CD4-positive, CD25-positive, alpha-beta regulatory T cell (primary cell): ENCODE measurements around the gene FREM1. TPM values are rescaled to one million over a fixed set of nuclear protein-coding genes. Genes with fewer than 3 reads are reported as not detected.

Experiments
- ATAC-seq, 2 donors: fragments of 150-1000 bp; cut with Tn5 transposase; one replicate each; pipeline ENCODE4 v1.10.0; 2021; ENCODE audit warnings: low read depth in 2 of 2, moderate number of reproducible peaks in 2 of 2, moderate library complexity in 1 of 2
- DNase-seq, 3 donors: peaks; one replicate each; pipeline versions ENCODE4 v3.0.0 to v3.0.0-alpha.2; 2012 to 2022; ENCODE audit warnings: mixed read lengths in 1 of 3
- H3K27ac ChIP-seq: one replicate; pipeline ENCODE4 v1.7.0; 2013; ENCODE audit warnings: mild to moderate bottlenecking, low read length; ENCODE audit not compliant: insufficient read depth, poor library complexity, severe bottlenecking
- H3K27me3 ChIP-seq: one replicate; pipeline ENCODE4 v1.7.0; 2013; ENCODE audit warnings: low read length; ENCODE audit not compliant: control insufficient read depth, insufficient read depth
- H3K36me3 ChIP-seq: one replicate; pipeline ENCODE4 v1.7.0; 2013; ENCODE audit warnings: mild to moderate bottlenecking, low read length, moderate library complexity; ENCODE audit not compliant: control insufficient read depth, insufficient read depth
- H3K4me1 ChIP-seq: 2 replicates; pipeline ENCODE4 v1.7.0; 2013; ENCODE audit warnings: mild to moderate bottlenecking, low read length; ENCODE audit not compliant: insufficient read depth, control insufficient read depth, poor library complexity, severe bottlenecking
- H3K4me3 ChIP-seq: one replicate; pipeline ENCODE4 v1.7.0; 2013; ENCODE audit warnings: low read depth, mild to moderate bottlenecking, low read length, moderate library complexity
- H3K9me3 ChIP-seq, 2 experiments: 1 replicate in 1 of 2; 2 replicates in 1 of 2; pipeline ENCODE4 v1.7.0; 2013; ENCODE audit warnings: low read length in 2 of 2, mild to moderate bottlenecking in 1 of 2, moderate library complexity in 1 of 2; ENCODE audit not compliant: control insufficient read depth in 2 of 2
- H3K27ac Mint-ChIP-seq, 3 donors: one replicate each; pipeline ENCODE4 v1.8.0; 2020 to 2022; ENCODE audit warnings: mild to moderate bottlenecking in 3 of 3, mixed read lengths in 3 of 3, moderate library complexity in 2 of 3
- H3K27me3 Mint-ChIP-seq: one replicate; pipeline ENCODE4 v1.8.0; 2022; ENCODE audit warnings: mild to moderate bottlenecking, mixed read lengths
- H3K36me3 Mint-ChIP-seq: one replicate; pipeline ENCODE4 v1.8.0; 2020; ENCODE audit warnings: mixed read lengths
- H3K4me1 Mint-ChIP-seq, 4 donors: one replicate each; pipeline ENCODE4 v1.8.0; 2020 to 2022; ENCODE audit warnings: mixed read lengths in 4 of 4, mild to moderate bottlenecking in 1 of 4
- H3K4me3 Mint-ChIP-seq, 4 donors: one replicate each; pipeline ENCODE4 v1.8.0; 2020 to 2022; ENCODE audit warnings: mild to moderate bottlenecking in 4 of 4, mixed read lengths in 4 of 4, moderate library complexity in 3 of 4
- H3K9me3 Mint-ChIP-seq, 7 donors: one replicate each; pipeline ENCODE4 v1.8.0; 2020 to 2022; ENCODE audit warnings: mixed read lengths in 7 of 7, mild to moderate bottlenecking in 3 of 7, moderate library complexity in 2 of 7
- polyA plus RNA-seq, 4 donors: library from polyadenylated mRNA; unstranded; fragments of 300-500 nt; fragmentation: Illumina TruSeq; gene quantifications; one replicate each; pipeline ENCODE4 v1.2.3, GENCODE V29; 2021
- total RNA-seq: library from RNA; stranded (reverse); gene quantifications from one replicate; pipeline ENCODE4 v1.2.3, GENCODE V29; 2022

The FREM1 gene
- total and polyA plus RNA-seq, 5 donors from 2014 or later, result 0.67 TPM; not detected in 4

- DNase-seq, result no peak
- no peaks in the 10 kb centered on the region for H3K36me3 ChIP-seq
Measured at GRCh38 chr9:14748373-14748772, 161.9 kb downstream of the FREM1 start.

DNA sequence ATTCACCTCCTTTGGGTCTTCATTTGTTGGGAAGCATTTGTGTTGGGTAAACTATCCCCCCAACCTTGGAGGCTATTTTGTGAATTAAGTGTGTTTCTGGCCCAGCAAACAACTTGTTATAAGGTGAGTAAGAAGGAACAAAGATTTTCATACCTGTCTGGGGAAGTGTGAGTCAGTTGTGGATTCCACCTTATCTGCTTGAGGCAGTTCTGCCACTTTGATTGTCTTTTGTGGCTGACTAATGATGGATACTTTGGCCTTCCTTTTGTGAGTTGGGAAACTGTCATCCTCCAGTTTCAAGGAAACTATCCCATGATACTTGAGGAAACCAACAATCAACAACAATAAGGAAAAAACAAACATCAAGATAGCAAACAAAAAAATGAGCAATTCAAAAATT is 163.1 kb downstream of the FREM1 start:
- Mint-ChIP-seq H3K36me3 (no peaks in the 10 kb centered on the region), H3K9me3 (peaks cover 0 to 3% (median 1%) of the 10 kb centered on the region in 7 donors), H3K4me3 (no peak overlapping the region), H3K27me3 (peaks cover 19% of the 10 kb centered on the region), H3K4me1 (peaks cover 0 to 4% (median 1%) of the 10 kb centered on the region in 4 donors), H3K27ac (no peak overlapping the region)
- H3K27ac ChIP-seq, result no peak overlapping the region
- H3K27me3 ChIP-seq, result peaks cover 2% of the 10 kb centered on the region
- H3K9me3 ChIP-seq, result no peaks in the 10 kb centered on the region
- no peak overlapping the region for H3K4me3 ChIP-seq
- H3K4me1 ChIP-seq, result no peaks in the 10 kb centered on the region
- DNase-seq (no peak), ATAC-seq (no peak)
- H3K36me3 ChIP-seq, result no peaks in the 10 kb centered on the region

More at GRCh38 chr9:14748373-14748772, 161.9 kb downstream of the FREM1 start:
- Histone ChIP-seq H3K4me1 (no peaks in the 10 kb centered on the region), H3K4me3 (no peak overlapping the region), H3K9me3 (no peaks in the 10 kb centered on the region), H3K27ac (no peak overlapping the region), H3K27me3 (peaks cover 2% of the 10 kb centered on the region)
- Mint-ChIP-seq H3K27ac (no peak overlapping the region), H3K4me3 (no peak overlapping the region), H3K36me3 (no peaks in the 10 kb centered on the region), H3K27me3 (peaks cover 14% of the 10 kb centered on the region), H3K4me1 (peaks cover 0 to 4% (median 1%) of the 10 kb centered on the region in 4 donors), H3K9me3 (peaks cover 0 to 3% (median 1%) of the 10 kb centered on the region in 7 donors)
- ATAC-seq, result no peak

DNA sequence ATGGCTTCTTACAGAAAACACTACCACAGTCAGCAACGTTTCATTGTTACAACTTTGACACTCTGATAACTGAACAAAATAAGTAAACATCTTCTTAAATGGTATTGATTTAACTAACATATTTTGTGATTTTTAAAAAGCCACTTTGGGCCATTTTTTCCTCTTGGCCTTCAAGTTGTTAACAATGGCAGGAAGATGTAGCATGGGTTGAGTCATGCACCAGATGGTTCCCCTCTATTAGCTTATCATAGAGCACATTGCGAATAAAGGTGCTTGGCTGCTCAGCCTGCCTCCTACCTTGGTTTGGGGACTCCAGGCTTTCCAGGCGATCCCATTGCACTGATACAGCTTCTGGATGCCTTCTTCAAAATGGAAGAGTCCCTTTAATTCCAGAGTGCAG is 163.6 kb downstream of the FREM1 start:
- no peaks in the 10 kb centered on the region for H3K36me3 ChIP-seq
- Mint-ChIP-seq H3K36me3 (no peaks in the 10 kb centered on the region), H3K4me3 (no peak overlapping the region), H3K27me3 (peaks cover 21% of the 10 kb centered on the region), H3K9me3 (peaks cover 0 to 3% (median 0%) of the 10 kb centered on the region in 7 donors), H3K27ac (no peak overlapping the region), H3K4me1 (peaks cover 0 to 4% (median 1%) of the 10 kb centered on the region in 4 donors)
- DNase-seq (no peak), ATAC-seq (no peak)
- H3K9me3 ChIP-seq, result no peaks in the 10 kb centered on the region
- no peak overlapping the region for H3K27ac ChIP-seq
- peaks cover 2% of the 10 kb centered on the region for H3K27me3 ChIP-seq
- no peak overlapping the region for H3K4me3 ChIP-seq
- no peaks in the 10 kb centered on the region for H3K4me1 ChIP-seq

DNA sequence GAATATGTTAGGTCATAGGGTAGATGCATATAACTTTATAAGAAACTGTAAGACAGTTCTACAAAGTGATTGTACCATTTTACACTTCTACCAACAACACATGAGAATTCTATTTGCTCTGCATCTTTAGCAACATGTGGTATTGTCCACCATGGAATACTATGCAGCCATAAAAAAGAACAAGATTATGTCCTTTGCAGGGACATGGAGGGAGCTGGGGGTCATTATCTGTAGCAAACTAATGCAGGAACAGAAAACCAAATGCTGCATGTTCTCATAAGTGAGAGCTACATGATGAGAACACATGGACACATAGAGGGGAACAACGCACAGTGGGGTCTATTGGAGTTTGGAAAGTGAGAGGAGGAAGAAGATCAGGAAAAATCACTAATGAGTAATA is 165.5 kb downstream of the FREM1 start:
- Mint-ChIP-seq H3K27ac (no peak overlapping the region), H3K36me3 (no peaks in the 10 kb centered on the region), H3K27me3 (peaks cover 14% of the 10 kb centered on the region), H3K9me3 (peaks cover 0 to 3% (median 0%) of the 10 kb centered on the region in 7 donors), H3K4me1 (peaks cover 0 to 4% (median 1%) of the 10 kb centered on the region in 4 donors), H3K4me3 (no peak overlapping the region)
- Histone ChIP-seq H3K27me3 (no peaks in the 10 kb centered on the region), H3K27ac (no peak overlapping the region), H3K4me3 (no peak overlapping the region), H3K9me3 (no peaks in the 10 kb centered on the region), H3K4me1 (no peaks in the 10 kb centered on the region), H3K36me3 (no peaks in the 10 kb centered on the region)
- ATAC-seq (no peak), DNase-seq (no peak)

DNA sequence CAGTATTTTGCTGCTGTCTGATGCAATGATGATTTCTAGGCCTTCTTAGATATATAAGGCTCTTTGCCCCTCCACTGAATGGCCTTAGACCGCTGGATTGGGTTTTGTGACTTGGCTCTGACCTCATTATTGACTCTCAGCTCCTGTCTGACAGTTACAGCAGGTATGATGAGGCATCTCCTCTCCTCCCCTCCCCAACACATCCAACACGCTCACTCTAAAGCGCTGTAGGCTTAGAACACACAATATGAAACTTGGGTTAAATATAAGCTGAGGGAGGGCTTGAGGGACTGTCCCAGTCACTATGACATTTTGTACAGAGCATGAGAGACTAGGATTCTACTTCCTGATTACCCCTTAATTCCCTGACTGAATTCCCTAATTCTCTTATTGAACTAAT is 168.9 kb downstream of the FREM1 start:
- Mint-ChIP-seq H3K4me3 (no peak overlapping the region), H3K36me3 (no peaks in the 10 kb centered on the region), H3K9me3 (peaks cover 0 to 3% (median 0%) of the 10 kb centered on the region in 7 donors), H3K27me3 (peaks cover 7% of the 10 kb centered on the region), H3K27ac (no peak overlapping the region), H3K4me1 (no peaks in the 10 kb centered on the region)
- H3K9me3 ChIP-seq, result no peaks in the 10 kb centered on the region
- H3K27me3 ChIP-seq, result no peaks in the 10 kb centered on the region
- no peak overlapping the region for H3K4me3 ChIP-seq
- DNase-seq, result no peak
- no peak for ATAC-seq
- H3K27ac ChIP-seq, result no peak overlapping the region
- H3K4me1 ChIP-seq, result no peaks in the 10 kb centered on the region
- H3K36me3 ChIP-seq, result no peaks in the 10 kb centered on the region

- Histone ChIP-seq H3K27ac (no peak overlapping the region), H3K36me3 (no peaks in the 10 kb centered on the region), H3K4me3 (no peak overlapping the region), H3K9me3 (no peaks in the 10 kb centered on the region), H3K27me3 (no peaks in the 10 kb centered on the region), H3K4me1 (no peaks in the 10 kb centered on the region)
- H3K4me3 Mint-ChIP-seq, result no peak overlapping the region
- DNase-seq, result no peak
- ATAC-seq, result no peak
- no peaks in the 10 kb centered on the region for H3K4me1 Mint-ChIP-seq
- peaks cover 0 to 2% (median 0%) of the 10 kb centered on the region in 7 donors for H3K9me3 Mint-ChIP-seq
- no peaks in the 10 kb centered on the region for H3K36me3 Mint-ChIP-seq
- H3K27me3 Mint-ChIP-seq, result no peaks in the 10 kb centered on the region
- no peak overlapping the region for H3K27ac Mint-ChIP-seq
Measured at GRCh38 chr9:14733133-14733532, 177.1 kb downstream of the FREM1 start.

DNA sequence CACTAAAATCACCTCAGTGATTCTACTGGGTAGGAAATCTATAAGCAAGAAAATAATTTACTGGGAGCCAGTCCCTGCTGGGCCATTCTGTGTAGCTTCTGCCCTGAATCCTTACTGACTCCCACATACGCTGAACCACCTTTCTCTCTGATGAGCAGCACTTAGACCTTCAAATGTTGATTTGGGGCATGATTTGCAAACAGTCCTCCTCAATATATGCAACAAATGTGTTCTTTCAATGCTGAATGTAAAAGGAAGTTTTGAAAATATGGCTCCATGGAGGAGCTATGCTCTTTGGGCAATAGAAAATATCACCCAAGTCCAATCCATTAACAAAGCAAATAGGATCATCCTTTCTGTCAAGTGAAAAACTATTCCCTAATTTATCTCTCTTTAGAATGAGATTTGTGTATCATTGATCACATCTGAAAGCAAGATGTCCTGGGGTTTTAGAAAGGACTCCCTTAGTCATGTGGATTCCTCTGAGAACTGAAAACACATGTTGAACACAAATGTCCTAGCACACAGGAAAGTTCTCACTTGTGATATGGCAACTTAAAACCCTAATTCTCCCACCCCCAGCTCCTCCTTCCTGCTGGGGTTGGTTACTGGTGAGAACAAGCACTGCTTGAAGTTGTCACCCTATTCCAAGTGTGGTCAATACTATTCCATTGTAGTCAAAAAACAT is 178.8 kb downstream of the FREM1 start:
- no peak overlapping the region for H3K4me3 ChIP-seq
- no peaks in the 10 kb centered on the region for H3K9me3 ChIP-seq
- no peaks in the 10 kb centered on the region for H3K4me1 ChIP-seq
- peaks cover 0 to 2% (median 0%) of the 10 kb centered on the region in 7 donors for H3K9me3 Mint-ChIP-seq
- H3K27me3 ChIP-seq, result no peaks in the 10 kb centered on the region
- no peak overlapping the region for H3K4me3 Mint-ChIP-seq
- no peaks in the 10 kb centered on the region for H3K27me3 Mint-ChIP-seq
- DNase-seq (no peak), ATAC-seq (no peak)
- H3K36me3 ChIP-seq, result no peaks in the 10 kb centered on the region
- no peaks in the 10 kb centered on the region for H3K36me3 Mint-ChIP-seq
- no peak overlapping the region for H3K27ac Mint-ChIP-seq
- H3K27ac ChIP-seq, result no peak overlapping the region
- no peaks in the 10 kb centered on the region for H3K4me1 Mint-ChIP-seq

DNA sequence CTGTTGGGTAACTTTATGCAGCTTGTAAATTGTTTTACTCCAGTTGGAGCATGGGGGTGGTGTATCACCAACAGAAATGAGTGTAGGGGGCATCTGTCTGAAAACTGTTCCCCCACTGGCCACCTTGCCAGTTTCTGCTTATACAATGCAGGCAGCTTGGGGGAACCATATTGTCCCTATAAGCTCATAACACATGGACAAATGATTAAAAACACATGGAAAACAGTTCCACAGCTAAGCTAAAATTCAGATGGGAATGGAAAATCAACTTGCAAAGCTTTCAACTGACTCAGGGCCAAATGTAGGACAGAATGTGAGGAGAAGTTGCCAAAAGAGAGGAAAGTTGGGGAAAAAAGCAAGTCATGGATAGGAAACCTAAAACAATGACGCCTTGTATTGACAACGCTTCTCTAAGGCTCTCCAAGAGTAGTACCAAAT is 179.7 kb downstream of the FREM1 start:
- Histone ChIP-seq H3K27me3 (no peaks in the 10 kb centered on the region), H3K27ac (no peak overlapping the region), H3K9me3 (no peaks in the 10 kb centered on the region), H3K36me3 (no peaks in the 10 kb centered on the region), H3K4me1 (no peaks in the 10 kb centered on the region), H3K4me3 (no peak overlapping the region)
- ATAC-seq (no peak), DNase-seq (no peak)
- Mint-ChIP-seq H3K4me3 (no peak overlapping the region), H3K4me1 (no peaks in the 10 kb centered on the region), H3K36me3 (no peaks in the 10 kb centered on the region), H3K9me3 (peaks cover 0 to 2% (median 0%) of the 10 kb centered on the region in 7 donors), H3K27ac (no peak overlapping the region), H3K27me3 (no peaks in the 10 kb centered on the region)
